Activated CD8-positive, alpha-beta memory T cell treated with anti-CD3 and anti-CD28 coated beads, Interleukin-2, amount 10 ng/mL, durations not matched to agents 7 days and 5 days (primary cell): ENCODE data around the gene GALP. TPM values are rescaled to one million over a fixed set of nuclear protein-coding genes. Genes with fewer than 3 reads are reported as not detected.

ENCODE experiments used
- ATAC-seq: fragments of 150-1000 bp; cut with Tn5 transposase; one replicate; pipeline ENCODE4 v1.10.0; 2021; ENCODE audit warnings: moderate library complexity
- CTCF ChIA-PET: fragments of 350-600 bp; sonication (Branson Sonifier 250); formaldehyde crosslinking; loops from one replicate; lab custom pipeline; 2021; ENCODE audit warnings: antibody characterized with exemption; lab: Charles Lee
- DNase-seq: peaks from one replicate; pipeline ENCODE4 v3.0.0-alpha.2; 2020
- H3K27ac Mint-ChIP-seq: one replicate; pipeline ENCODE4 v1.8.0; 2021; ENCODE audit warnings: mild to moderate bottlenecking, mixed read lengths
- H3K27me3 Mint-ChIP-seq: one replicate; pipeline ENCODE4 v1.8.0; 2021; ENCODE audit warnings: mixed read lengths
- H3K36me3 Mint-ChIP-seq: one replicate; pipeline ENCODE4 v1.8.0; 2021; ENCODE audit warnings: mild to moderate bottlenecking, mixed read lengths
- H3K4me1 Mint-ChIP-seq: one replicate; pipeline ENCODE4 v1.8.0; 2021; ENCODE audit warnings: mixed read lengths
- H3K4me3 Mint-ChIP-seq: one replicate; pipeline ENCODE4 v1.8.0; 2021; ENCODE audit warnings: mild to moderate bottlenecking, moderate library complexity, mixed read lengths
- H3K9me3 Mint-ChIP-seq: one replicate; pipeline ENCODE4 v1.8.0; 2022; ENCODE audit warnings: low read depth, mixed read lengths
- total RNA-seq, 2 experiments: library from RNA; stranded (reverse); gene quantifications; one replicate each; pipeline ENCODE4 v1.2.3, GENCODE V29; 2021

GALP gene
- total RNA-seq, 2 experiments from 2014 or later: not detected

- H3K4me1 Mint-ChIP-seq: no peaks in the 10 kb centered on the region
- no peak overlapping the region for H3K4me3 Mint-ChIP-seq
- peaks cover 15% of the 10 kb centered on the region for H3K36me3 Mint-ChIP-seq
- CTCF ChIA-PET: interaction anchor here (0.8 kb wide), 1 partner anchor 100 kb away, joined by 3 read pairs; no protein-coding TSS in a partner anchor
- no peaks in the 10 kb centered on the region for H3K9me3 Mint-ChIP-seq
- H3K27ac Mint-ChIP-seq: no peak overlapping the region
- ATAC-seq: no peak
- DNase-seq: no peak
- no peaks in the 10 kb centered on the region for H3K27me3 Mint-ChIP-seq
Observed at GRCh38 chr19:56153507-56153906, 22.3 kb upstream of the GALP start.

- DNase-seq (no peak), ATAC-seq (no peak)
- Mint-ChIP-seq H3K4me1 (no peaks in the 10 kb centered on the region), H3K27ac (no peak overlapping the region), H3K4me3 (no peak overlapping the region), H3K9me3 (no peaks in the 10 kb centered on the region), H3K36me3 (peaks cover 14% of the 10 kb centered on the region), H3K27me3 (no peaks in the 10 kb centered on the region)
- CTCF ChIA-PET: interaction anchor here (0.9 to 1.5 kb wide), 2 partner anchors 79 to 98 kb away, joined by 3 to 7 read pairs; no protein-coding TSS in a partner anchor
Observed at GRCh38 chr19:56155124-56155687, 20.6 kb upstream of the GALP start.

DNA sequence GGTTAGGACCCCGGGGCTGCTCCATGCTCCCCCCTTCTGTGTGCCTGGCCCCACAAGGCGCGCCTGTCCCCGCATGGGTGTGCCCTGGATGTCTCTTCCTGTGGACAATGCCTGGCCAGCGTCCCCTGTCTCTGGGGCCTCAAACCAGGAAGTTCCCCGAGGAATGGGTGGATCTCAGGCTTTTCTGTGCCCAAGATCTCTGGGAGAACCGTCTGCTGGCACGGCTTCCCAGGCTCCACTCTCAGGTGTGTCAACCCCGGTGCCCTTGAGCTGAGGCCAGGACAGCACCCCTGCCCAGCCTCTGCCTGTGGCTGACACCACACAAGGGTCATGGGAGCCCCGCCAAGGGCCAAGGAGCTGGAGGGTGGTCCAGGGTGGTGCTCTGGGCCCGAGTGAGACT lies 19.0 kb upstream of the GALP start:
- Mint-ChIP-seq H3K27me3 (no peaks in the 10 kb centered on the region), H3K27ac (no peak overlapping the region), H3K9me3 (no peaks in the 10 kb centered on the region), H3K4me1 (no peaks in the 10 kb centered on the region), H3K4me3 (no peak overlapping the region), H3K36me3 (peaks cover 11% of the 10 kb centered on the region)
- no peak for ATAC-seq
- DNase-seq: no peak
- CTCF ChIA-PET: no interaction called here

- DNase-seq: no peak
- CTCF ChIA-PET: interaction anchor here (1.0 kb wide), 1 partner anchor 14 kb away, joined by 3 read pairs; no protein-coding TSS in a partner anchor
- Mint-ChIP-seq H3K4me3 (no peak overlapping the region), H3K27ac (no peak overlapping the region), H3K27me3 (no peaks in the 10 kb centered on the region), H3K36me3 (peaks cover 11% of the 10 kb centered on the region), H3K4me1 (peaks cover 2% of the 10 kb centered on the region), H3K9me3 (no peaks in the 10 kb centered on the region)
- ATAC-seq: no peak
Observed at GRCh38 chr19:56158170-56158757, 17.5 kb upstream of the GALP start.

DNA sequence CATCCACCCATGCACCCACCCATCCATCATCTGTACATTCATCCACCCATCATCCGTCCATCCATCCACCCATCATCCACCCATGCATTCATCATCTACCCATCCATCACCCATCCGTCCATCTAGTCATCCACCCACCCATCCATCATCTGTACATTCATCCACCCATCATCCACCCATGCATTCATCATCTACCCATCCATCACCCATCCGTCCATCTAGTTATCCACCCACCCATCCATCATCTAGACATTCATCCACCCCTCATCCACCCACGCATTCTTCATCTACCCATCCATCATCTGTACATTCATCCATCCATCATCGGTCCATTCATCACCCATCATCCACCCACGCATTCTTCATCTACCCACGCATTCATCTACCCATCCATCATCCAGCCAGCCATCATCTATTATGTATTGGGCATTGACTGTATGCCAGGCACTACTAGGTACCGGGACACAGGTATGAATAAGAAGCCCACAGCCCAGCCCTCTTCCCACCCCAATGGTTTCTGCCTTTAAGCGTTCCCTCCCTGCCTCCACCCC lies 16.7 kb upstream of the GALP start:
- DNase-seq (no peak), ATAC-seq (no peak)
- no peak overlapping the region for H3K4me3 Mint-ChIP-seq
- H3K27me3 Mint-ChIP-seq: no peaks in the 10 kb centered on the region
- no peaks in the 10 kb centered on the region for H3K9me3 Mint-ChIP-seq
- no peak overlapping the region for H3K27ac Mint-ChIP-seq
- peaks cover 11% of the 10 kb centered on the region for H3K36me3 Mint-ChIP-seq
- CTCF ChIA-PET: no interaction called here
- peaks cover 4% of the 10 kb centered on the region for H3K4me1 Mint-ChIP-seq

GRCh38 chr19:56159622-56160271 lies 16.1 kb upstream of the GALP start:
- DNase-seq: no peak
- no peak for ATAC-seq
- CTCF ChIA-PET: no interaction called here
- Mint-ChIP-seq H3K4me3 (no peak overlapping the region), H3K9me3 (no peaks in the 10 kb centered on the region), H3K36me3 (peaks cover 11% of the 10 kb centered on the region), H3K27me3 (no peaks in the 10 kb centered on the region), H3K27ac (no peak overlapping the region), H3K4me1 (peaks cover 6% of the 10 kb centered on the region)

DNA sequence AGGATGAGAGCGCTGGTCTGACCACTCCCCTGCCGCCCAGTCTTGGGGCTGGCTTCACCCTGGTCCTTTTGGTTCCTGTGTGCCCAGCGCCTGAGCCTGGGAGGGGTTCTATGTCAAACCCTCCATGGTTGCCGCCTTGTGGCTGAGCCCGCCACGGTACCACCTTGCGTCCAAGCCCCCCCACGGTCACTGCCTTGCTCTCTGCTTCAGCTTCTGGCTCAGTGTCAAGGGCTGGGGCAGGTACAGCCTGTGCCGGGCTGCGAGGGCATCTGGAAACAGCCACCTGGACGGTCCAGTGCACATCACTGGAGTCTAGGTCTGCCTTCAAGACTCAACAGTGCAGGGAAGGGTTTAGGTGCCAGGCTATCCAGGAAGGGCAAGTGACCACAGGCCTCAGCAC lies 14.3 kb upstream of the GALP start:
- CTCF ChIA-PET: no interaction called here
- DNase-seq (no peak), ATAC-seq (no peak)
- H3K27me3 Mint-ChIP-seq: no peaks in the 10 kb centered on the region
- H3K9me3 Mint-ChIP-seq: no peaks in the 10 kb centered on the region
- H3K4me1 Mint-ChIP-seq: peaks cover 8% of the 10 kb centered on the region
- H3K4me3 Mint-ChIP-seq: no peak overlapping the region
- peaks cover 10% of the 10 kb centered on the region for H3K36me3 Mint-ChIP-seq
- no peak overlapping the region for H3K27ac Mint-ChIP-seq

- CTCF ChIA-PET: interaction anchor here (1.2 kb wide), 1 partner anchor 96 kb away, joined by 3 read pairs; no protein-coding TSS in a partner anchor
- ATAC-seq (no peak), DNase-seq (no peak)
- no peak overlapping the region for H3K4me3 Mint-ChIP-seq
- peaks cover 10% of the 10 kb centered on the region for H3K36me3 Mint-ChIP-seq
- no peaks in the 10 kb centered on the region for H3K9me3 Mint-ChIP-seq
- H3K27ac Mint-ChIP-seq: no peak overlapping the region
- H3K27me3 Mint-ChIP-seq: no peaks in the 10 kb centered on the region
- peaks cover 8% of the 10 kb centered on the region for H3K4me1 Mint-ChIP-seq
Observed at GRCh38 chr19:56162258-56162657, 13.6 kb upstream of the GALP start.

GRCh38 chr19:56163097-56163496 lies 12.7 kb upstream of the GALP start:
- Mint-ChIP-seq H3K27ac (no peak overlapping the region), H3K4me3 (no peak overlapping the region), H3K36me3 (peaks cover 10% of the 10 kb centered on the region), H3K27me3 (no peaks in the 10 kb centered on the region), H3K4me1 (peaks cover 8% of the 10 kb centered on the region), H3K9me3 (no peaks in the 10 kb centered on the region)
- no peak for ATAC-seq
- CTCF ChIA-PET: interaction anchor here (1.2 kb wide), 1 partner anchor 97 kb away, joined by 3 read pairs; no protein-coding TSS in a partner anchor
- no peak for DNase-seq

GRCh38 chr19:56167064-56167578 lies 8.7 kb upstream of the GALP start:
- Mint-ChIP-seq H3K4me3 (no peak overlapping the region), H3K36me3 (peaks cover 1% of the 10 kb centered on the region), H3K9me3 (no peaks in the 10 kb centered on the region), H3K27me3 (peaks cover 2% of the 10 kb centered on the region), H3K27ac (no peak overlapping the region), H3K4me1 (peaks cover 11% of the 10 kb centered on the region)
- DNase-seq (no peak), ATAC-seq (no peak)
- CTCF ChIA-PET: interaction anchor here (1.2 kb wide), 1 partner anchor 13 kb away, joined by 3 read pairs; no protein-coding TSS in a partner anchor

DNA sequence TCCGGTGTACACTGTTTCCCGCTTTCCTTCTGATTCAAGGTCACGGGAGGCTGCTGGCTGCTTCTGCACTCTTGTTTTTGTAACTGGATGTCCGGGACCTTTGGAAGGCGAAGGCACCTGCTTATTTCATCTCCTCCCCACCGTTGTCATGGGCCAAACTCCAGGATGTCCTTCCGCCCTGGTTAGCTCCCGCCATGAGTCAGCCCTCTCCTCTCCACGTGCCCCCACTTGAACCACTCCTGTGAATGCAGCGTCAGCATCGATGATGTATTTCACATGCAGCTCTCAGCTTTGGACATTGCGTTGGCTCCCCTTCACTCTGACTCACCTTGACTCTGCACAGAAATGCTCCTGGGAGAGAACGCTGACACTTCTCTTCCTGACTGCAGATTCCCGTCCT lies 5.5 kb upstream of the GALP start:
- no peak for DNase-seq
- peaks cover 4% of the 10 kb centered on the region for H3K4me1 Mint-ChIP-seq
- CTCF ChIA-PET: interaction anchor here (0.7 to 2.3 kb wide), 2 partner anchors 85 to 89 kb away, joined by 3 to 8 read pairs; no protein-coding TSS in a partner anchor

DNA sequence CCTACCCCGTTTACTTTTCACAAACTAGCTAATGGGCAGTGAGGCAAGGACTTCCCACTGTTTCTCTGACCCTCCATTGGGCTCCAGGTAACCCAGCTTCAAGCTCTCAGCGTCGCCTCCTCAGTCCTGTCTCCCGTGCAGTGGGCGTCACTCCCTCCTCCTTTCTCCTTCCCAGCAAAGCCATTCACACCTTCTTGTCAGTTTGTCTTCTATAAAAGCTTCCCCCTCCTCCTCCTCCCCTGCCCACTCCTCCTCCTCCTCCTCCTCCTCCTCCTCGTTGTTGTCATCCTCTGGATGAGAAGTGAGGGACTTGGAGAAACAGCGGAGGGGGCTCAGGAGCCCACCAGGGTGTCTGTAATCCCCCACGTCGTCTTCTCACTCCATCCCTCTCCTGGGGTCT lies 1.7 kb upstream of the GALP start:
- H3K27me3 Mint-ChIP-seq: peaks cover 2% of the 10 kb centered on the region
- no peak overlapping the region for H3K27ac Mint-ChIP-seq
- no peak overlapping the region for H3K4me3 Mint-ChIP-seq
- peaks cover 4% of the 10 kb centered on the region for H3K4me1 Mint-ChIP-seq
- H3K36me3 Mint-ChIP-seq: no peaks in the 10 kb centered on the region
- ATAC-seq (no peak), DNase-seq (no peak)
- H3K9me3 Mint-ChIP-seq: no peaks in the 10 kb centered on the region
- CTCF ChIA-PET: interaction anchor here (1.2 to 3.7 kb wide), 4 partner anchors 98 to 170 kb away, joined by 3 to 20 read pairs (median 10); no protein-coding TSS in a partner anchor

More for the DNA sequence above, 5.5 kb upstream of the GALP start:
- no peak overlapping the region for H3K27ac Mint-ChIP-seq
- no peaks in the 10 kb centered on the region for H3K36me3 Mint-ChIP-seq
- no peak overlapping the region for H3K4me3 Mint-ChIP-seq
- ATAC-seq: no peak
- H3K27me3 Mint-ChIP-seq: peaks cover 2% of the 10 kb centered on the region
- H3K9me3 Mint-ChIP-seq: no peaks in the 10 kb centered on the region

DNA sequence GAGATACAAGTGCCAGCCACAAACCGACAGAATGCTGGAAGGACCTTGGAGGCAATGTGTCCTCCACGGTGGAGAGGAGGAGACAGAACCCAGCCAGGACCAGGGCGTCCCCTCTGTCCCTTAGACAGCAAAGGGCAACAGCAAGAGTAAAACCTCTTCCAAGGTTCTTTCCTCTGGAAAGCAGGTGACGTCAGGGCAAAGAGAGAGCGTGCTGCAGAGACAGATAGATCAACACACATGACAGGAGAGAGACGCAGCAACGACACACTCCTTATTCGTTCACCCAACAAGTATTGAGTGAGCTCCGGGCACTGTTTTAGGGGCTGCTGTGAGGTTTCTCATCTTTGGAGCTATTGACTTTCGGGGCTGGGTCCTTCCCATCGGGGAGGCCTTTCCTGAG lies 1.3 kb upstream of the GALP start:
- no peaks in the 10 kb centered on the region for H3K36me3 Mint-ChIP-seq
- CTCF ChIA-PET: interaction anchor here (1.5 to 3.7 kb wide), 2 partner anchors 98 to 108 kb away, joined by 3 to 20 read pairs; no protein-coding TSS in a partner anchor
- H3K4me3 Mint-ChIP-seq: no peak overlapping the region
- ATAC-seq: no peak
- peaks cover 2% of the 10 kb centered on the region for H3K27me3 Mint-ChIP-seq
- no peaks in the 10 kb centered on the region for H3K9me3 Mint-ChIP-seq
- peaks cover 4% of the 10 kb centered on the region for H3K4me1 Mint-ChIP-seq
- no peak for DNase-seq
- no peak overlapping the region for H3K27ac Mint-ChIP-seq
